Mammary epithelial cell (primary cell): ENCODE results near the gene ANGPTL4.

Source experiments
- CTCF ChIP-seq, 2 donors: IDR thresholded peaks in 1 of 2; conservative IDR thresholded peaks in 1 of 2; 2 replicates each; pipeline ENCODE4 v1.5.1; 2011 to 2012; ENCODE audit warnings: inconsistent platforms in 2 of 2, low read length in 2 of 2, mild to moderate bottlenecking in 2 of 2, control low read depth in 1 of 2, low read depth in 1 of 2; ENCODE audit not compliant: insufficient read depth in 1 of 2; ENCODE audit errors: extremely low read depth in 1 of 2
- EZH2 ChIP-seq: IDR thresholded peaks from 2 replicates; pipeline ENCODE4 v1.6.1; 2012; ENCODE audit warnings: low read length, inconsistent platforms, borderline replicate concordance

- TF ChIP-seq CTCF (conservative IDR thresholded peaks at IDR 0.05 in 1 of 2, IDR thresholded peaks at IDR 0.05 in 1 of 2; ENCODE audit: extremely low read depth in 1 of 2, insufficient read depth in 1 of 2, low read depth in 1 of 2, low read length in 2 of 2) = no peak
- no peak for TF ChIP-seq EZH2
Measured at GRCh38 chr19:8366121-8366581, 2.2 kb downstream of the ANGPTL4 start.
